CD4-positive, alpha-beta memory T cell (primary cell): ENCODE measurements around the gene CKAP2L. TPM values are rescaled to one million over a fixed set of nuclear protein-coding genes. Genes with fewer than 3 reads are reported as not detected.

Experiments used
- CTCF ChIA-PET: fragments of 350-600 bp; sonication (Branson Sonifier 250); formaldehyde crosslinking; loops from one replicate; lab custom pipeline; 2021; ENCODE audit warnings: inconsistent platforms; ENCODE audit not compliant: partially characterized antibody; lab: Charles Lee
- POLR2A ChIA-PET: fragments of 350-600 bp; sonication (Branson Sonifier 250); formaldehyde crosslinking; loops from one replicate; lab custom pipeline; 2021; ENCODE audit not compliant: partially characterized antibody; lab: Charles Lee
- DNase-seq, 5 donors: peaks; one replicate each; pipeline versions ENCODE4 v3.0.0 to v3.0.0-alpha.2; 2020 to 2022; ENCODE audit warnings: mixed read lengths in 1 of 5
- H3K27ac ChIP-seq: one replicate; pipeline ENCODE4 v1.7.0; 2013; ENCODE audit warnings: low read depth, low read length
- H3K27me3 ChIP-seq: 2 replicates; pipeline ENCODE4 v1.7.0; 2013; ENCODE audit warnings: mild to moderate bottlenecking, low read length, moderate library complexity; ENCODE audit not compliant: insufficient read depth
- H3K36me3 ChIP-seq: 2 replicates; pipeline ENCODE4 v1.7.0; 2013; ENCODE audit warnings: mild to moderate bottlenecking, low read length, moderate library complexity; ENCODE audit not compliant: insufficient read depth
- H3K4me1 ChIP-seq: 2 replicates; pipeline ENCODE4 v1.7.0; 2013; ENCODE audit warnings: mild to moderate bottlenecking, low read length, moderate library complexity; ENCODE audit not compliant: insufficient read depth
- H3K4me3 ChIP-seq, 2 donors: one replicate each; pipeline ENCODE4 v1.7.0; 2013; ENCODE audit warnings: low read length in 2 of 2, mild to moderate bottlenecking in 1 of 2
- H3K9me3 ChIP-seq, 2 donors: one replicate each; pipeline ENCODE4 v1.7.0; 2013; ENCODE audit warnings: low read length in 2 of 2, control low read depth in 1 of 2; ENCODE audit not compliant: control insufficient read depth in 1 of 2
- H3K27ac Mint-ChIP-seq, 7 donors: one replicate each; pipeline ENCODE4 v1.8.0; 2020 to 2021; ENCODE audit warnings: mixed read lengths in 7 of 7, mild to moderate bottlenecking in 6 of 7, inconsistent platforms in 3 of 7, moderate library complexity in 3 of 7
- H3K27me3 Mint-ChIP-seq, 2 donors: one replicate each; pipeline ENCODE4 v1.8.0; 2020 to 2021; ENCODE audit warnings: mixed read lengths in 2 of 2
- H3K36me3 Mint-ChIP-seq, 2 donors: one replicate each; pipeline ENCODE4 v1.8.0; 2020 to 2021; ENCODE audit warnings: mixed read lengths in 2 of 2, inconsistent platforms in 1 of 2, mild to moderate bottlenecking in 1 of 2
- H3K4me1 Mint-ChIP-seq, 4 donors: one replicate each; pipeline ENCODE4 v1.8.0; 2020 to 2021; ENCODE audit warnings: mixed read lengths in 4 of 4, mild to moderate bottlenecking in 1 of 4
- H3K4me3 Mint-ChIP-seq, 8 donors: one replicate each; pipeline ENCODE4 v1.8.0; 2020 to 2021; ENCODE audit warnings: mixed read lengths in 8 of 8, mild to moderate bottlenecking in 7 of 8, moderate library complexity in 6 of 8, inconsistent platforms in 3 of 8
- H3K9me3 Mint-ChIP-seq, 8 donors: one replicate each; pipeline ENCODE4 v1.8.0; 2020 to 2021; ENCODE audit warnings: mixed read lengths in 8 of 8, mild to moderate bottlenecking in 5 of 8, inconsistent platforms in 3 of 8, moderate library complexity in 1 of 8
- intact Hi-C: fragments of 100-400 bp; cut with micrococcal nuclease; formaldehyde crosslinking; loops from one replicate; pipeline ENCODE4 v1.15.1; 2023
- polyA plus RNA-seq, 2 donors: library from polyadenylated mRNA; unstranded; fragments of 300-500 nt; fragmentation: Illumina TruSeq; gene quantifications; one replicate each; pipeline ENCODE4 v1.2.3, GENCODE V29; 2021
- total RNA-seq, 2 experiments: library from RNA; stranded (reverse); gene quantifications; one replicate each; pipeline ENCODE4 v1.2.3, GENCODE V29; 2021

Gene CKAP2L
- total and polyA plus RNA-seq, 4 experiments from 2014 or later = 0.06 to 0.21 TPM; not detected in 2

DNA sequence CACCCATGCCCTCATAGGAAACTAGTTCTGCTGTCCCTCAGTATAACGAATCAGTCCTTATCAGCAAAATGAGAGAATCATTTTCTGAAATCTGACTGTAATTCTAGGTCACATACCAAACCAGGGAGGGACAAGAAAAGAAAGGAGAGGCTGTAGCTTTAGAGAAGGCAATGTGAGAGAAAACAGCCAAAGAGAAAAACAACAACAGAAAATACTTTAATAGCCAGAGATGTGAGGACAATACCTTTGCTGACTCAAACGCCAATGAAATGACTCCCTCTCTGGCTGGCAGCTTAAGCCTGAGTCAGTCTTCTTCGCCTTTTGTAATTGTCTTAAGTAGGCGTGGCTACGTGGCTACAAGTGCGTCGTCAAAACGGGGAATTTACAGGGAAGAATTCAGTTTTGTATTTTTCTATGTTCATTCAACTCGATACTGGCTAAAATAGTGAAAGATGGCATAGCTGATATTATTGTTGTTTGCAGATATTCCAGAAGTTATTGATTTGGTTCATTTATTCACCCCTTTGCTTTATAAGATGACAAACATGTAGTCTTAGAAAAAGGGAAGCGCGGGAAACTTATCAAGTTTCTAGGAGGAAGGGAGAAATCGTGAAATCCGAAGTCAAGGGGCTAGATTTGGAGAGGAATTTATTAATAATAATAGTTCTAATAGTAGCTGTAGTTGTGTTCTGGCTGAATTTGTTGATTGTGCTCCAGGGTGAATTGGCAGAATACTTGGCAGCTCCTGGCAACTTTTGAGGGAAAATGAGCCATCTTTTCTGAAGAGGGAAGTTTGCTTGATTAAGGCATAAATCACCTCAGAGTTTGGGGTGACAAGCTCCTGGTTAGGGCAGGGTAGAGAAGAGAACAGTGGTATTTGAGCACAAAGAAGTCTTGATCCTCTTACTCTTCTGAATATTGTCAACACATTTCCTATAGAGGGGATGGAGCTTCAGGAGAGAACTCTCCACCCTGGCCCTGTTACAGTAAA is 20.1 kb upstream of the CKAP2L start, which contains the start of gene IL1A:
IL1A (minus strand) TSS at position 295 of the 991 bp plus-strand sequence. CDS start 723 bp downstream, outside the sequence.
- no peak for DNase-seq
- Mint-ChIP-seq H3K4me3 (peak within 1 kb of the TSS in 1 of 8 donors; percentile 7), H3K9me3 (no peaks in the 10 kb centered on the region)

DNA sequence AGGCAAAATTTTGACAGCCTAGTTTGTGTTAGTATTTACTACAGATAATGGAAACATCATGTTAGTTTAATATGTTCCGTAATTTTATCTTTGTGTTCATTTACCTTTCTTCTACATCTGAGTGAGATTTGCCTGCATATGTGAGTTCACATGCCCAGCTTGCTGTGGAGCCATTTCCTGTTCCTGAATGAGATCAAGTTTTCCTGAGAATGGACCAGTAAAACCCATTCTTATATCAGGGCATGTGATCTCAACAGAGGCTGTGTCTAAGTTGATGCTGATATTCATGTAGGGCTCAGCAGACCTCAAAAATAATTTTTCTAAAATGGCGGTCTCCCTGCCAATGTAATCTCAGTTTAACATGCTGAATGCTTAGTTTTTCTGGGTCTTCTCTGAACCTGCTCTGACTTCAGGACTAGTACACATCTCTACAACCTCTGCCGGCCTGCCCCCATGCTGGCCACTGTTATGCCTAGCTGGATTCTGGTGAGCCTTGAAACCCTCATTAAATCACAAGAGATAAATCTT is 18.8 kb upstream of the CKAP2L start:
- no peak overlapping the region for H3K27ac Mint-ChIP-seq

More for the DNA sequence above, 20.1 kb upstream of the CKAP2L start, which contains the start of gene IL1A:
- Mint-ChIP-seq H3K27ac (no peak within 1 kb of the TSS), H3K4me1 (peaks cover 0 to 3% (median 0%) of the 10 kb centered on the region in 4 donors), H3K27me3 (peaks cover 3 to 9% of the 10 kb centered on the region in 2 donors), H3K36me3 (no peaks in the 10 kb centered on the region)
- no peaks in the 10 kb centered on the region for H3K9me3 ChIP-seq
- ChIA-PET POLR2A (no interaction called here), CTCF (interaction anchor here (0.9 to 1.6 kb wide), 3 partner anchors 35 to 101 kb away, joined by 3 to 5 read pairs (median 3); no protein-coding TSS in a partner anchor)
- intact Hi-C loops = no loop called here
- no peak within 1 kb of the TSS for H3K27ac ChIP-seq
- no peaks in the 10 kb centered on the region for H3K36me3 ChIP-seq
- no peak within 1 kb of the TSS for H3K4me3 ChIP-seq
- H3K4me1 ChIP-seq = no peaks in the 10 kb centered on the region
- no peaks in the 10 kb centered on the region for H3K27me3 ChIP-seq

DNA sequence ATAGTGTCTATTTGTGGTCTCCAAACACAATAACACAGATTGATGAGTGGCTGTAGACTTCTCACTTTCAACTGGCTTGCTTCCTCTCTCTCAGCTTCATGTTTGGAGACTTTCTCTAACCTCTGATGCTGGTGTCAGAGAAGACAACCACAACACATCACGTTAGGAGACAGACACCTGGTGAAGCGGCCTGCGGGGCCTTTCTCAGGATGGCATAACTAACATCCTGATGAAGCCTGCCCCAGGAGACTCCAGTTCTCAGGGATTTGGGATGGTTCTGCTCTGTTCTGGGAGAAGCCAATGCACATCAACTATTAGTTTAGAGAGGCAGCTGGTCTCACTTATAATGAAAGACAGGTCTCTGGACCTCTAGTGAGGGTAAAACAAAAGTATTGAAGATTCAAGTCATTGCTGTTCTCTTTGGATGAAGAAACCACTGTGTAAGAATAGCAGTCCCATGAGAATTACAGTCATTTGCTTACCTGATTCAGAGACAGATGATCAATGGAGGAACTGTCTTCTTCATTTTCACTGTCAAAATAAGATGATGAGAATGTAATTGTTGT is 17.9 kb upstream of the CKAP2L start:
- peaks cover 3 to 7% of the 10 kb centered on the region in 2 donors for H3K27me3 Mint-ChIP-seq
- no peak overlapping the region for H3K4me3 ChIP-seq
- peaks cover 2% of the 10 kb centered on the region for H3K4me1 ChIP-seq
- no peaks in the 10 kb centered on the region for H3K9me3 Mint-ChIP-seq
- ChIA-PET POLR2A (no interaction called here), CTCF (interaction anchor here (1.0 to 3.3 kb wide), 2 partner anchors 32 to 104 kb away, joined by 3 to 13 read pairs; no protein-coding TSS in a partner anchor)
- H3K36me3 Mint-ChIP-seq = no peaks in the 10 kb centered on the region
- no peaks in the 10 kb centered on the region for H3K27me3 ChIP-seq
- no peaks in the 10 kb centered on the region for H3K36me3 ChIP-seq
- H3K27ac Mint-ChIP-seq = no peak overlapping the region
- intact Hi-C loops = no loop called here
- DNase-seq = no peak
- no peak overlapping the region for H3K27ac ChIP-seq
- no peak overlapping the region for H3K4me3 Mint-ChIP-seq
- no peaks in the 10 kb centered on the region for H3K9me3 ChIP-seq
- H3K4me1 Mint-ChIP-seq = peaks cover 6 to 9% (median 6%) of the 10 kb centered on the region in 4 donors

More for the DNA sequence above, 18.8 kb upstream of the CKAP2L start:
- CTCF ChIA-PET = interaction anchor here (0.5 to 3.3 kb wide), 4 partner anchors 33 to 115 kb away, joined by 3 to 13 read pairs (median 4); no protein-coding TSS in a partner anchor
- H3K9me3 Mint-ChIP-seq = no peaks in the 10 kb centered on the region
- Histone ChIP-seq H3K4me1 (no peaks in the 10 kb centered on the region), H3K36me3 (no peaks in the 10 kb centered on the region), H3K27ac (no peak overlapping the region), H3K4me3 (no peak overlapping the region), H3K27me3 (no peaks in the 10 kb centered on the region), H3K9me3 (no peaks in the 10 kb centered on the region)
- intact Hi-C loops = no loop called here
- H3K36me3 Mint-ChIP-seq = no peaks in the 10 kb centered on the region
- DNase-seq = no peak
- POLR2A ChIA-PET = no interaction called here
- H3K4me3 Mint-ChIP-seq = no peak overlapping the region
- peaks cover 0 to 3% (median 0%) of the 10 kb centered on the region in 4 donors for H3K4me1 Mint-ChIP-seq
- peaks cover 3 to 7% of the 10 kb centered on the region in 2 donors for H3K27me3 Mint-ChIP-seq

DNA sequence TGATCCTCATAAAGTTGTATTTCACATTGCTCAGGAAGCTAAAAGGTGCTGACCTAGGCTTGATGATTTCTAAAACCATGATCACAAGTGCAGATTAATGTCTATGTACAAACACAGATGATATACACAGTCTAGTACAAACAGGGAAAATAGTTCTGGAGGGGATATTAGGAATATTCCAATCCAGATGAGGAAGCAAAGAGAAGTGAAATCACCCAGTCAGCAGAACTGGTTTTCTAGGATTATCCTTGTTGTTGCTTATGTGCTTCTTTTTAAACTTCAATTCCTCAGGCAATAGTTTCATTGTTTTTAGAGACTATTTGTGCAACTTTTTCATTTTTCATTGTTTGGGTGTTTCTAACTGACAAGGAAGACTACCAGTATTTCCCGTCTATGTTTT is 15.2 kb upstream of the CKAP2L start:
- peaks cover 7% of the 10 kb centered on the region for H3K4me1 ChIP-seq
- no peaks in the 10 kb centered on the region for H3K9me3 ChIP-seq
- POLR2A ChIA-PET = no interaction called here
- Mint-ChIP-seq H3K36me3 (no peaks in the 10 kb centered on the region), H3K27ac (no peak overlapping the region), H3K27me3 (peaks cover 0 to 3% of the 10 kb centered on the region in 2 donors), H3K9me3 (peaks cover 0 to 4% (median 0%) of the 10 kb centered on the region in 8 donors), H3K4me3 (no peak overlapping the region), H3K4me1 (peaks cover 15 to 28% (median 17%) of the 10 kb centered on the region in 4 donors)
- H3K27me3 ChIP-seq = no peaks in the 10 kb centered on the region
- intact Hi-C loops = no loop called here
- H3K4me3 ChIP-seq = no peak overlapping the region
- CTCF ChIA-PET = no interaction called here
- H3K27ac ChIP-seq = no peak overlapping the region
- DNase-seq = no peak
- no peaks in the 10 kb centered on the region for H3K36me3 ChIP-seq

DNA sequence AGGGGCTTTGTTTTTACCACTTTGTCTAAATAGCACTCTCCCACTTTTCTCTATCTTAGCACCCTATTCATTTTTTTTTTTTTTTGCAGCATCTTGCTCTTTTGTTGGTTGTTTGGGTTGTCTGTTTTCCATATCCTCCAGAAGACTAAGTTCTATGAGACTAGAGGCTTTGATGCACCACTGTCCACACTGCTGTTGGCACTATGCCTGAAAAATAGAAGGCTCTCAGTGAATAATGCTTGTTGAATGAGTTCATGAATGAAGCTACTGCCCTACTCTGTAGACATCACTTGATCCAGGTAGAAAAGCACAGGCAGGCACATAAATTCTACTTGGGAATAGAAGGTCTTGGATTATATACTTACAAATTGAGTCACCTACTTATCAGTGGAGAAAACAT is 12.6 kb upstream of the CKAP2L start:
- Mint-ChIP-seq H3K36me3 (no peaks in the 10 kb centered on the region), H3K4me3 (peak overlapping the region in 5 of 8 donors; percentile 9 to 76 (median 33)), H3K27ac (peak overlapping the region; percentile 19 to 90 (median 78)), H3K27me3 (no peaks in the 10 kb centered on the region), H3K4me1 (peaks cover 13 to 28% (median 17%) of the 10 kb centered on the region in 4 donors), H3K9me3 (peaks cover 0 to 4% (median 0%) of the 10 kb centered on the region in 8 donors)
- no peak overlapping the region for H3K27ac ChIP-seq
- POLR2A ChIA-PET = no interaction called here
- H3K4me1 ChIP-seq = peaks cover 7% of the 10 kb centered on the region
- CTCF ChIA-PET = no interaction called here
- H3K36me3 ChIP-seq = no peaks in the 10 kb centered on the region
- no peak overlapping the region for H3K4me3 ChIP-seq
- H3K27me3 ChIP-seq = no peaks in the 10 kb centered on the region
- no peaks in the 10 kb centered on the region for H3K9me3 ChIP-seq
- DNase-seq = no peak
- intact Hi-C loops = no loop called here

DNA sequence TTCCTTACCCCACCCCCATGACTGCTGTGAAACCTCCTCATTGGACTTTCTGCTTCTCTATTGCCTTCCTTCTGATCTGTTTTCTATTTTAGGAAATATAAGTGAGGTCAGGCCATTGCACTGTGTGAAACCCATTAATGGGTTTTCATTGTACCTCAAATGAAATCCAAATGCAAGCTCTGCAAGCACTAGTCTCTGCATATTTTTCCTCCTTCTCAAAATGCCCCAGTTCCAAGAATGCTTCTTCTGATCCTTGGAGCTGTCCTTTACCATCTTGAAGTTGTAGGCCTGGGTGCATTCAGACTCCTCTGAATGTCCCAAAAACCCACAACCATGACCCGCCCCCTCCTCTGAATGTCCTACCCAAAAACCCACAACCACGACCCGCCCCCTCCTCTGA is 11.7 kb upstream of the CKAP2L start:
- Histone ChIP-seq H3K9me3 (no peaks in the 10 kb centered on the region), H3K4me1 (peaks cover 7% of the 10 kb centered on the region), H3K36me3 (no peaks in the 10 kb centered on the region), H3K27ac (no peak overlapping the region), H3K4me3 (no peak overlapping the region), H3K27me3 (no peaks in the 10 kb centered on the region)
- Mint-ChIP-seq H3K4me3 (no peak overlapping the region), H3K36me3 (no peaks in the 10 kb centered on the region), H3K9me3 (peaks cover 0 to 4% (median 0%) of the 10 kb centered on the region in 8 donors), H3K27ac (peak overlapping the region in 2 of 7 donors; percentile 0 to 19), H3K27me3 (no peaks in the 10 kb centered on the region), H3K4me1 (peaks cover 13 to 28% (median 17%) of the 10 kb centered on the region in 4 donors)
- ChIA-PET POLR2A (no interaction called here), CTCF (no interaction called here)
- intact Hi-C loops = no loop called here
- no peak for DNase-seq
